ENCODE data around the gene LAMA3. TPM values are rescaled to one million over a fixed set of nuclear protein-coding genes. Genes with fewer than 3 reads are reported as not detected.

LAMA3 gene
- polyA plus RNA-seq, 1 of the 3 experiments (the other 2 are of a cell fraction), result 3.5 TPM

DNA sequence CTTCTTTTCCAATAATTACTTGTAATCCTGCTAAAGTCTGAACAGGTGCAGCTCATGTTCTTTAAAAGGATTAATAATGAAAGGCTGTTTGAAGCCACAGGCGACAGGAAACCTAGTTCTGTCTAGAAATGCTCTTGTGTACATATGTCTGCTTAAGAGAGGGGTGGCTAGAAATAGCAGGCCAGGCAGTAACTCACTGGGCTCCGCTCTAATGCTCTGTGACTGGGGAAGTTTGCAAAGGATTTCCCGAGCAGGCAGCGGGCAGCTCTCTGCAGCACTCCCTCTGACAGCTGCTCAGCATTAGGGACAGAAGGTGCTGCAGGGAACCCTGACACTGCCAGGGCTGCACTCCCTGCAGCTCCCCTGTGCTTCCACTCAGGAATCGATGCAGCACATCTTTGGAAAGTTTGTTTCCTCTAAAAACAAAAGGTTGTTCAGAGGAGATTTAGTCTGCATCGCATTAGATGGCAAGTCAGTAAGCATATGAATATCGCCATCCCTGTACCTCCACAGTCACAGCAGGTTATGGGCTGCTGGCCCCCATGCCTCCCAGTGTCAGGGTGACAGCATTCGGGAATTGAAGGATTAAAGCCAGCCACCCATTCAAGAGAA, 292.2 kb downstream of the LAMA3 start:
- H3K9me2 ChIP-seq, result no peaks in the 10 kb centered on the region
- no peaks in the 10 kb centered on the region for H4K20me1 ChIP-seq (ENCODE audit: insufficient read depth)
- CTCF ChIA-PET, result interaction anchor here (1.2 kb wide), 1 partner anchor 18 kb away, joined by 3 read pairs; no protein-coding TSS in a partner anchor
- peak overlapping the region; percentile 50; the same call in 1 of the 2 replicates for H3K4me2 ChIP-seq
- POLR2A ChIA-PET, result no interaction called here
- peaks cover 3 to 15% of the 10 kb centered on the region in 2 experiments; a peak in 2 of 4 replicates for H3K4me1 ChIP-seq (ENCODE audit: control insufficient read depth in 1 of 2, insufficient read depth in 2 of 2, low read depth in 1 of 2, low read length in 1 of 2)
- no peak for DNase-seq
- no peaks in the 10 kb centered on the region for H3K36me3 ChIP-seq (replicated peaks in 1 of 2; ENCODE audit: control insufficient read depth in 1 of 2, insufficient read depth in 2 of 2, low read length in 1 of 2)
- no peaks in the 10 kb centered on the region for H3K9me3 ChIP-seq
- TF ChIP-seq FOSL2 (IDR thresholded peaks at IDR 0.05; ENCODE audit: borderline replicate concordance, low read depth) (no peak), EZH2phosphoT487 (IDR thresholded peaks at IDR 0.05; ENCODE audit: borderline replicate concordance, low read depth) (no peak), POLR2AphosphoS5 (IDR thresholded peaks at IDR 0.05; ENCODE audit: low read depth, low read length) (no peak), GATA2 (CRISPR knock-in tag; IDR thresholded peaks at IDR 0.05) (no peak), ELF1 (IDR thresholded peaks at IDR 0.05) (no peak), RFX5 (IDR thresholded peaks at IDR 0.05; ENCODE audit: low read length) (no peak), TCF12 (IDR thresholded peaks at IDR 0.05) (no peak)
- TF ChIP-seq, protein P1, sequence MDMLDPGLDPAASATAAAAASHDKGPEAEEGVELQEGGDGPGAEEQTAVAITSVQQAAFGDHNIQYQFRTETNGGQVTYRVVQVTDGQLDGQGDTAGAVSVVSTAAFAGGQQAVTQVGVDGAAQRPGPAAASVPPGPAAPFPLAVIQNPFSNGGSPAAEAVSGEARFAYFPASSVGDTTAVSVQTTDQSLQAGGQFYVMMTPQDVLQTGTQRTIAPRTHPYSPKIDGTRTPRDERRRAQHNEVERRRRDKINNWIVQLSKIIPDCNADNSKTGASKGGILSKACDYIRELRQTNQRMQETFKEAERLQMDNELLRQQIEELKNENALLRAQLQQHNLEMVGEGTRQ (IDR thresholded peaks at IDR 0.05; ENCODE audit: borderline replicate concordance, low read depth, low read length), result no peak
- H3K27me3 ChIP-seq (ENCODE audit: insufficient read depth), result no peaks in the 10 kb centered on the region
- H3K27ac ChIP-seq (ENCODE audit: low read depth in 2 of 2, low read length in 1 of 2), result no peak overlapping the region
- H3K4me3 ChIP-seq (ENCODE audit: low read depth in 2 of 2, low read length in 1 of 2), result no peak overlapping the region
- H3F3A ChIP-seq (replicated peaks; ENCODE audit: insufficient read depth), result peaks cover 5% of the 10 kb centered on the region
- H3K9ac ChIP-seq, result peak overlapping the region; percentile 25; the same call in 1 of the 2 replicates
- 80% methylated on average over 5 of the region's 8 CpGs for whole genome bisulfite sequencing (ENCODE audit: low lambda C conversion rate)
- peak overlapping the region; percentile 88; the same call in 1 of the 2 replicates for H2AFZ ChIP-seq (ENCODE audit: low read depth)
- no peaks in the 10 kb centered on the region for H3K79me2 ChIP-seq (ENCODE audit: insufficient read depth)

GRCh38 chr18:23982155-23983079, 293.2 kb downstream of the LAMA3 start:
- 32% methylated on average over 16 of the region's 17 CpGs for WGBS (ENCODE audit: low lambda C conversion rate)
- Histone ChIP-seq H3K4me2 (peak overlapping the region; percentile 50; the same call in 1 of the 2 replicates), H3K36me3 (replicated peaks in 1 of 2; ENCODE audit: control insufficient read depth in 1 of 2, insufficient read depth in 2 of 2, low read length in 1 of 2) (no peaks in the 10 kb centered on the region), H3K4me3 (ENCODE audit: low read depth in 2 of 2, low read length in 1 of 2) (no peak overlapping the region), H3K79me2 (ENCODE audit: insufficient read depth) (no peaks in the 10 kb centered on the region), H2AFZ (ENCODE audit: low read depth) (peak overlapping the region; percentile 88), H3K27ac (ENCODE audit: low read depth in 2 of 2, low read length in 1 of 2) (peak overlapping the region; percentile 31 to 39), H3K9ac (peak overlapping the region; percentile 25), H4K20me1 (ENCODE audit: insufficient read depth) (no peaks in the 10 kb centered on the region), H3K4me1 (ENCODE audit: control insufficient read depth in 1 of 2, insufficient read depth in 2 of 2, low read depth in 1 of 2, low read length in 1 of 2) (peaks cover 3 to 15% of the 10 kb centered on the region in 2 experiments; a peak in 2 of 4 replicates), H3F3A (replicated peaks; ENCODE audit: insufficient read depth) (peaks cover 5% of the 10 kb centered on the region), H3K9me2 (no peaks in the 10 kb centered on the region), H3K27me3 (ENCODE audit: insufficient read depth) (no peaks in the 10 kb centered on the region), H3K9me3 (no peaks in the 10 kb centered on the region)
- POLR2A ChIA-PET, result no interaction called here
- DNase-seq, result peak; percentile 48
- CTCF ChIA-PET, result interaction anchor here (1.2 to 1.7 kb wide), 3 partner anchors 12 to 42 kb away, joined by 3 to 4 read pairs (median 3); no protein-coding TSS in a partner anchor
- no peak for TF ChIP-seq GABPA (IDR thresholded peaks at IDR 0.05; ENCODE audit: low read depth)
- TF ChIP-seq MEF2A (IDR thresholded peaks at IDR 0.05; ENCODE audit: borderline replicate concordance, low read depth), result no peak
- no peak for TF ChIP-seq CTCF (IDR thresholded peaks at IDR 0.05)
- no peak for TF ChIP-seq MXI1 (IDR thresholded peaks at IDR 0.05; ENCODE audit: low read depth, low read length)
- no peak for TF ChIP-seq RXRA (IDR thresholded peaks at IDR 0.05; ENCODE audit: borderline replicate concordance, low read depth)
- no peak for TF ChIP-seq ELF1 (IDR thresholded peaks at IDR 0.05)
- TF ChIP-seq EZH2phosphoT487 (IDR thresholded peaks at IDR 0.05; ENCODE audit: borderline replicate concordance, low read depth), result no peak
- TF ChIP-seq FOSL2 (IDR thresholded peaks at IDR 0.05; ENCODE audit: borderline replicate concordance, low read depth), result peak; percentile 22; the same call in 1 of the 2 replicates
- no peak for TF ChIP-seq SMC3 (IDR thresholded peaks at IDR 0.05; ENCODE audit: low read depth, low read length)
- TF ChIP-seq FOXM1 (IDR thresholded peaks at IDR 0.05; ENCODE audit: low read depth), result no peak
- TF ChIP-seq YY1 (IDR thresholded peaks at IDR 0.05; ENCODE audit: low read depth), result no peak
- no peak for TF ChIP-seq RFX5 (IDR thresholded peaks at IDR 0.05; ENCODE audit: low read length)
- no peak for TF ChIP-seq TEAD4 (IDR thresholded peaks at IDR 0.05; ENCODE audit: borderline replicate concordance, insufficient read depth)
- TF ChIP-seq GATA2 (CRISPR knock-in tag; IDR thresholded peaks at IDR 0.05), result no peak
- no peak for TF ChIP-seq REST (IDR thresholded peaks at IDR 0.05; ENCODE audit: low read depth, low read length)

Measured in SK-N-SH (cell line).